ENCODE results near the gene TCP11.
A peak's percentile ranks its signal among the peaks of the same experiment; 100 is the strongest.
"Not testable (repeated sequence)": the region's sequence is repeated elsewhere in the genome, so short reads cannot be mapped to it uniquely, and the experiment has no call there.

Gene TCP11

GRCh38 chr6:35136185-35136584 is 5.0 kb downstream of the TCP11 start:
- TF ChIP-seq, protein P1, sequence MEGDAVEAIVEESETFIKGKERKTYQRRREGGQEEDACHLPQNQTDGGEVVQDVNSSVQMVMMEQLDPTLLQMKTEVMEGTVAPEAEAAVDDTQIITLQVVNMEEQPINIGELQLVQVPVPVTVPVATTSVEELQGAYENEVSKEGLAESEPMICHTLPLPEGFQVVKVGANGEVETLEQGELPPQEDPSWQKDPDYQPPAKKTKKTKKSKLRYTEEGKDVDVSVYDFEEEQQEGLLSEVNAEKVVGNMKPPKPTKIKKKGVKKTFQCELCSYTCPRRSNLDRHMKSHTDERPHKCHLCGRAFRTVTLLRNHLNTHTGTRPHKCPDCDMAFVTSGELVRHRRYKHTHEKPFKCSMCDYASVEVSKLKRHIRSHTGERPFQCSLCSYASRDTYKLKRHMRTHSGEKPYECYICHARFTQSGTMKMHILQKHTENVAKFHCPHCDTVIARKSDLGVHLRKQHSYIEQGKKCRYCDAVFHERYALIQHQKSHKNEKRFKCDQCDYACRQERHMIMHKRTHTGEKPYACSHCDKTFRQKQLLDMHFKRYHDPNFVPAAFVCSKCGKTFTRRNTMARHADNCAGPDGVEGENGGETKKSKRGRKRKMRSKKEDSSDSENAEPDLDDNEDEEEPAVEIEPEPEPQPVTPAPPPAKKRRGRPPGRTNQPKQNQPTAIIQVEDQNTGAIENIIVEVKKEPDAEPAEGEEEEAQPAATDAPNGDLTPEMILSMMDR (IDR thresholded peaks at IDR 0.05; ENCODE audit: low read depth, low read length): no peak

DNA sequence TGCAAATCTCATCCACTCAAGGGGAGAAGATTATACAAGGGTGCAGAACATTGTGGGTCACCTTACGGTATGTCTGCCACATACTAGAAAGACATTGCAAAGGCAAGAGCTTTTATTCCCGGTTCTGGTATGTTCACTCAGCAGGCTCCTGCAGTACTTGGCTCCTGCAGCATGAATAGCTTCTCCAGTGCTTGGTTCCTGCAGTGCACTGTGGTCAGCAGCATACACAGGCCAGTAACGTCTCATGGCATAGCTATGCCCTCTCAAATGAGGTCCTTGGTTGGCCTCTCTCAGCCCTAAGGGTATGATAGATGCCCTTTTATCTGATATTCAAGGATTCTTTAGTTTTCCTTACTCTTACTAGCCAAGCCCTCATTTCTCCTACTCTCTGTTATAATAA is 12.6 kb downstream of the TCP11 start:
- TF ChIP-seq, protein P1 (IDR thresholded peaks at IDR 0.05; ENCODE audit: low read depth, low read length): no peak
- in situ Hi-C loops (cut with HindIII; ENCODE audit: low sequenced_read_pairs): no loop called here
- H3K4me3 ChIP-seq (ENCODE audit: low read depth, low read length): no peak overlapping the region
- peak; percentile 76 for DNase-seq (ENCODE audit: low read depth, low spot score)

More at GRCh38 chr6:35136185-35136584, 5.0 kb downstream of the TCP11 start:
- in situ Hi-C loops (cut with HindIII; ENCODE audit: low sequenced_read_pairs): no loop called here
- H3K4me3 ChIP-seq (ENCODE audit: low read depth, low read length): no peak overlapping the region
- no peak for DNase-seq (ENCODE audit: low read depth, low spot score)

GRCh38 chr6:35128042-35128441 is 13.1 kb downstream of the TCP11 start:
- TF ChIP-seq, protein P1 (IDR thresholded peaks at IDR 0.05; ENCODE audit: low read depth, low read length): no peak
- no peak overlapping the region for H3K4me3 ChIP-seq (ENCODE audit: low read depth, low read length)
- no peak for DNase-seq (ENCODE audit: low read depth, low spot score)
- in situ Hi-C loops (cut with HindIII; ENCODE audit: low sequenced_read_pairs): no loop called here

DNA sequence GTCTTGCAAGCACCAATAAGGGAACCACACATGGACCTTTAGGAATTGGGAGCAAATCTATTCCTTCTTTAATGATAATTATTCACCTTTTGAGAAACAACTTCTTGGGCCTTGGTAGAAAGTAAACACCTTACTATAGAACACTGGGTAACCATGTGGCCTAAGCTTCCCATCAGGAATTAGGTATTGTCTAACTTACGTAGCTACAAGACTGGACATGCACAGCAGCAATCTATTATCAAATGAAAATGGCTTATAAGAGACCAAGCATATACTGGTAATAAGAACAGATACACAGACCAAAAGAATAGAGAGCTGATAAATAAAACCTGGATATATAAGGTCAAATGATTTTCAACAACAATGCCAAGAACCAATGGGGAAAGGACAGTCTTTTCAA is 16.8 kb downstream of the TCP11 start:
- TF ChIP-seq, protein P1 (IDR thresholded peaks at IDR 0.05; ENCODE audit: low read depth, low read length): no peak
- H3K4me3 ChIP-seq (ENCODE audit: low read depth, low read length): no peak overlapping the region
- in situ Hi-C loops (cut with HindIII; ENCODE audit: low sequenced_read_pairs): no loop called here
- no peak for DNase-seq (ENCODE audit: low read depth, low spot score)

DNA sequence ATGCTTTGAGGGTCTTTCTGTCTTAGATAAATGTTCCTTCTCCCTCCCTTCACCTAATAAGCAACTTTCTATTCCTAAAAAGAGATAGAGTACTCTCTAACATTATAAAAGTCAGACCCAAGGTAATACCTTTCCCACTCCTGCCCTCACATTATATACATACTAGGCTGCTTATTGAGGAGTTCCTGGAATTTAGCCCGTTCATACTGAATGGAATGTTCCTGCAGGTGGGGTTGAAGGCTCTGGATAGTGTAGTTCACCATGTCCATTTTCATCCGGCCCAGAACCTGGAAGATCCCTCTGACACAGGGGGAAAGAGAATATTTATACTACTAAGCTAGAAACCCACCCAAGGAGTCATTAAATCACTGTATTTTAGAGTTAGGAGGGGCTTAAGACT is 20.4 kb downstream of the TCP11 start:
- H3K4me3 ChIP-seq (ENCODE audit: low read depth, low read length): no peak overlapping the region
- TF ChIP-seq, protein P1 (IDR thresholded peaks at IDR 0.05; ENCODE audit: low read depth, low read length): no peak
- DNase-seq (ENCODE audit: low read depth, low spot score): no peak
- in situ Hi-C loops (cut with HindIII; ENCODE audit: low sequenced_read_pairs): no loop called here

GRCh38 chr6:35108309-35108885 is 32.7 kb downstream of the TCP11 start:
- in situ Hi-C loops (cut with HindIII; ENCODE audit: low sequenced_read_pairs): no loop called here
- TF ChIP-seq, protein P1 (IDR thresholded peaks at IDR 0.05; ENCODE audit: low read depth, low read length): no peak
- no peak for DNase-seq (ENCODE audit: low read depth, low spot score)
- no peak overlapping the region for H3K4me3 ChIP-seq (ENCODE audit: low read depth, low read length)

GRCh38 chr6:35107761-35108160 is 33.4 kb downstream of the TCP11 start:
- DNase-seq (ENCODE audit: low read depth, low spot score); H3K4me3 ChIP-seq (ENCODE audit: low read depth, low read length); in situ Hi-C loops (cut with HindIII; ENCODE audit: low sequenced_read_pairs): not testable (repeated sequence)

DNA sequence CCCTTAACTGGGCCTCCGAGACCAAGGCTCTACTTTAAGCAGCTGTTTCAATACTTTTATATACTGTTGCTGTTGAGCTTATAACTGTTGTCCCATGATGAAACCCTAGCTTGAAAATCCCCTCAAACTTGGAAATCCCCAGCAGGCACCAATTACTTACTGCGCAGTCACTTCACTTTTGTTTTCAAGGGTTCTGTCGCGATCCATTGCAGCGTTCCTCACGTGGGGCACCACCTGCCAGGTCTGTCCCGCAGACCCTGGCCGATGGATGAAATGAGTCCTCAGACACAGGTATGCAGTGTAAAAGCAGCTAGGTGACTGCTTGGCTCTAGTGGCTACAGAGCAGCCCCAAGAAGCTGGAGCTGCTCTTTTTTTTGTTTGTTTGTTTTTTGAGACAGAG is 33.9 kb downstream of the TCP11 start:
- in situ Hi-C loops (cut with HindIII; ENCODE audit: low sequenced_read_pairs); H3K4me3 ChIP-seq (ENCODE audit: low read depth, low read length); DNase-seq (ENCODE audit: low read depth, low spot score): not testable (repeated sequence)

- H3K4me3 ChIP-seq (ENCODE audit: low read depth, low read length); in situ Hi-C loops (cut with HindIII; ENCODE audit: low sequenced_read_pairs); DNase-seq (ENCODE audit: low read depth, low spot score): not testable (repeated sequence)
These were observed 35.1 kb downstream of the TCP11 start for GRCh38 chr6:35106061-35106460.

All from astrocyte of the spinal cord (primary cell).